ENCODE measurements around the gene GPATCH2L.

GRCh38 chr14:76138119-76138757, 13.5 kb upstream of the GPATCH2L start:
- TF ChIP-seq CTCF (IDR thresholded peaks at IDR 0.05) (no peak), POLR2A (IDR thresholded peaks at IDR 0.05) (no peak)

All from Peyer's patch (tissue), 4 donors.